LNCaP clone FGC (cell line): ENCODE data around the gene SLC7A10.

Experiments used
- DNase-seq: peaks from one replicate; pipeline ENCODE4 v3.0.0-alpha.2; 2011; ENCODE audit warnings: low read depth
- H3K4me3 ChIP-seq: 2 replicates; pipeline ENCODE4 v1.5.1; 2011; ENCODE audit warnings: mild to moderate bottlenecking, low read depth, low read length, control low read depth
- CTCF ChIP-seq: IDR thresholded peaks from 2 replicates; pipeline ENCODE4 v1.5.1; 2012; ENCODE audit warnings: mild to moderate bottlenecking; ENCODE audit not compliant: control insufficient read depth, insufficient read depth; ENCODE audit errors: extremely low read depth

Gene SLC7A10

GRCh38 chr19:33225458-33225926, at the start of gene SLC7A10:
TSS of gene SLC7A10 (minus strand) at chr19:33225850. CDS start at chr19:33225703, 147 bp downstream.
- no peak for TF ChIP-seq CTCF
- no peak within 1 kb of the TSS for H3K4me3 ChIP-seq
- no peak for DNase-seq

GRCh38 chr19:33274663-33275558, 49.3 kb upstream of the SLC7A10 start:
- no peak for DNase-seq
- no peak for TF ChIP-seq CTCF
- H3K4me3 ChIP-seq, result no peak overlapping the region

GRCh38 chr19:33273881-33274662, 48.4 kb upstream of the SLC7A10 start:
- no peak overlapping the region for H3K4me3 ChIP-seq
- TF ChIP-seq CTCF, result no peak
- peak; percentile 58 for DNase-seq

GRCh38 chr19:33273065-33273736, 47.6 kb upstream of the SLC7A10 start:
- TF ChIP-seq CTCF, result no peak
- no peak overlapping the region for H3K4me3 ChIP-seq
- no peak for DNase-seq

- no peak for DNase-seq
- TF ChIP-seq CTCF, result no peak
- no peak overlapping the region for H3K4me3 ChIP-seq
These were observed 45.8 kb upstream of the SLC7A10 start for GRCh38 chr19:33271246-33272021.

GRCh38 chr19:33270769-33271168, 45.1 kb upstream of the SLC7A10 start:
- H3K4me3 ChIP-seq, result no peak overlapping the region
- no peak for TF ChIP-seq CTCF
- no peak for DNase-seq
